Stomach (tissue), 4 donors: ENCODE measurements around the gene BLVRA.
"Not testable (repeated sequence)": the region's sequence is repeated elsewhere in the genome, so short reads cannot be mapped to it uniquely, and the experiment has no call there.

Source experiments
- EP300 ChIP-seq: sonication (generic); formaldehyde crosslinking; IDR thresholded peaks from one replicate; pipeline ENCODE4 v1.6.1; 2017; ENCODE audit warnings: antibody characterized with exemption
- POLR2A ChIP-seq, 4 donors: fragments of 450-650 bp; IDR thresholded peaks; one replicate each; pipeline ENCODE4 v1.6.1; 2016; ENCODE audit warnings: antibody characterized with exemption in 4 of 4, control low read depth in 2 of 4, mild to moderate bottlenecking in 1 of 4, moderate library complexity in 1 of 4
- TF ChIP-seq, protein P1 (sequence below), 7 experiments: fragments of 450-650 bp in 4 of 7; fragments of 200-600 bp in 3 of 7; sonication (generic) in 3 of 7; IDR thresholded peaks; one replicate each; pipeline ENCODE4 v1.5.1; 2016 to 2019; ENCODE audit warnings: antibody characterized with exemption in 7 of 7, control low read depth in 2 of 7, mild to moderate bottlenecking in 1 of 7

- not testable (repeated sequence) for TF ChIP-seq EP300; POLR2A (IDR thresholded peaks at IDR 0.05)
- TF ChIP-seq, protein P1, sequence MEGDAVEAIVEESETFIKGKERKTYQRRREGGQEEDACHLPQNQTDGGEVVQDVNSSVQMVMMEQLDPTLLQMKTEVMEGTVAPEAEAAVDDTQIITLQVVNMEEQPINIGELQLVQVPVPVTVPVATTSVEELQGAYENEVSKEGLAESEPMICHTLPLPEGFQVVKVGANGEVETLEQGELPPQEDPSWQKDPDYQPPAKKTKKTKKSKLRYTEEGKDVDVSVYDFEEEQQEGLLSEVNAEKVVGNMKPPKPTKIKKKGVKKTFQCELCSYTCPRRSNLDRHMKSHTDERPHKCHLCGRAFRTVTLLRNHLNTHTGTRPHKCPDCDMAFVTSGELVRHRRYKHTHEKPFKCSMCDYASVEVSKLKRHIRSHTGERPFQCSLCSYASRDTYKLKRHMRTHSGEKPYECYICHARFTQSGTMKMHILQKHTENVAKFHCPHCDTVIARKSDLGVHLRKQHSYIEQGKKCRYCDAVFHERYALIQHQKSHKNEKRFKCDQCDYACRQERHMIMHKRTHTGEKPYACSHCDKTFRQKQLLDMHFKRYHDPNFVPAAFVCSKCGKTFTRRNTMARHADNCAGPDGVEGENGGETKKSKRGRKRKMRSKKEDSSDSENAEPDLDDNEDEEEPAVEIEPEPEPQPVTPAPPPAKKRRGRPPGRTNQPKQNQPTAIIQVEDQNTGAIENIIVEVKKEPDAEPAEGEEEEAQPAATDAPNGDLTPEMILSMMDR (IDR thresholded peaks at IDR 0.05), result not testable (repeated sequence)
These were observed 64.9 kb downstream of the BLVRA start for GRCh38 chr7:43823425-43823824.
